Endothelial cell of hepatic sinusoid (primary cell): Measurements from ENCODE around the gene FIS1.
"Not testable (repeated sequence)": the region's sequence is repeated elsewhere in the genome, so short reads cannot be mapped to it uniquely, and the experiment has no call there.

Source experiments
- in situ Hi-C: cut with HindIII; loops from 2 replicates; pipeline ENCODE4 v1.10.0; 2017; ENCODE audit warnings: low sequenced_read_pairs

FIS1 gene

GRCh38 chr7:101207459-101207858, 37.4 kb downstream of the FIS1 start:
- in situ Hi-C loops: no loop called here

GRCh38 chr7:101206665-101207042, 38.2 kb downstream of the FIS1 start:
- in situ Hi-C loops: no loop called here

GRCh38 chr7:101205901-101206664, 38.8 kb downstream of the FIS1 start:
- in situ Hi-C loops: no loop called here

- in situ Hi-C loops: not testable (repeated sequence)
Measured at GRCh38 chr7:101203740-101204738, 40.8 kb downstream of the FIS1 start.

- in situ Hi-C loops: no loop called here
Measured at GRCh38 chr7:101202603-101202918, 42.3 kb downstream of the FIS1 start.

- in situ Hi-C loops: no loop called here
Measured at GRCh38 chr7:101201695-101202602, 42.9 kb downstream of the FIS1 start.

- in situ Hi-C loops: no loop called here
Measured at GRCh38 chr7:101200862-101201599, 43.9 kb downstream of the FIS1 start, which contains the start of gene MOGAT3. Gene MOGAT3, minus strand, starts transcription at chr7:101201036. Its CDS starts 182 bp downstream, at chr7:101200854.

- in situ Hi-C loops: no loop called here
Measured at GRCh38 chr7:101200504-101200861, 44.4 kb downstream of the FIS1 start.

GRCh38 chr7:101199522-101199921, 45.4 kb downstream of the FIS1 start:
- in situ Hi-C loops: not testable (repeated sequence)

- in situ Hi-C loops: no loop called here
Measured at GRCh38 chr7:101198476-101198875, 46.4 kb downstream of the FIS1 start.

GRCh38 chr7:101197991-101198390, 46.9 kb downstream of the FIS1 start:
- in situ Hi-C loops: no loop called here

- in situ Hi-C loops: no loop called here
Measured at GRCh38 chr7:101195884-101196283, 49.0 kb downstream of the FIS1 start.
